ENCODE results near the gene TMUB1. TPM values are rescaled to one million over a fixed set of nuclear protein-coding genes. Genes with fewer than 3 reads are reported as not detected.
A peak's percentile ranks its signal among the peaks of the same experiment; 100 is the strongest.

Gene TMUB1
- total and polyA plus RNA-seq, 12 donors: 18.5 to 88.2 (median 26.1) TPM

- intact Hi-C loops (cut with DNase I): no loop called here
- H3K27me3 ChIP-seq: no peaks in the 10 kb centered on the region
- H3K4me3 ChIP-seq: no peak overlapping the region
- DNase-seq (no peak), ATAC-seq (peak in 2 of 8 donors; percentile 1 to 2)
- H3K27ac ChIP-seq: peak overlapping the region in 7 of 10 donors; percentile 8 to 69 (median 36)
- WGBS, 2 donors: 59 to 69% methylated on average over 33 of the region's 33 CpGs
- peak in 5 of 9 donors; percentile 12 to 31 (median 16) for TF ChIP-seq CTCF (IDR thresholded peaks at IDR 0.05)
- no peaks in the 10 kb centered on the region for H3K9me3 ChIP-seq
- peaks cover 27 to 51% (median 47%) of the 10 kb centered on the region in 9 donors for H3K4me1 ChIP-seq
- peaks cover 0 to 58% (median 28%) of the 10 kb centered on the region in 9 donors for H3K36me3 ChIP-seq
Observed at GRCh38 chr7:151076863-151077704, 6.2 kb downstream of the TMUB1 start.

- Histone ChIP-seq H3K27ac (no peak overlapping the region), H3K27me3 (no peaks in the 10 kb centered on the region), H3K9me3 (no peaks in the 10 kb centered on the region), H3K36me3 (peaks cover 0 to 69% (median 33%) of the 10 kb centered on the region in 9 donors), H3K4me1 (peaks cover 16 to 40% (median 37%) of the 10 kb centered on the region in 9 donors), H3K4me3 (no peak overlapping the region)
- WGBS, 2 donors: 80 to 82% methylated on average over 22 of the region's 22 CpGs
- DNase-seq: no peak
- intact Hi-C loops (cut with DNase I): no loop called here
- no peak for TF ChIP-seq CTCF (IDR thresholded peaks at IDR 0.05)
- no peak for ATAC-seq
Observed at GRCh38 chr7:151075978-151076426, 7.3 kb downstream of the TMUB1 start.

GRCh38 chr7:151075662-151075971 is 7.7 kb downstream of the TMUB1 start:
- Histone ChIP-seq H3K9me3 (no peaks in the 10 kb centered on the region), H3K4me1 (peaks cover 16 to 38% (median 35%) of the 10 kb centered on the region in 9 donors), H3K4me3 (no peak overlapping the region), H3K36me3 (peaks cover 0 to 73% (median 33%) of the 10 kb centered on the region in 9 donors), H3K27me3 (no peaks in the 10 kb centered on the region), H3K27ac (no peak overlapping the region)
- 87 to 88% methylated on average over 7 of the region's 7 CpGs for WGBS, 2 donors
- ATAC-seq (no peak), DNase-seq (no peak)
- intact Hi-C loops (cut with DNase I): no loop called here
- TF ChIP-seq CTCF (IDR thresholded peaks at IDR 0.05): no peak

GRCh38 chr7:151074817-151075661 is 8.3 kb downstream of the TMUB1 start:
- Histone ChIP-seq H3K27ac (no peak overlapping the region), H3K27me3 (no peaks in the 10 kb centered on the region), H3K4me3 (no peak overlapping the region), H3K4me1 (peaks cover 16 to 38% (median 35%) of the 10 kb centered on the region in 9 donors), H3K36me3 (peaks cover 0 to 79% (median 33%) of the 10 kb centered on the region in 9 donors), H3K9me3 (no peaks in the 10 kb centered on the region)
- 91 to 92% methylated on average over 26 of the region's 26 CpGs for WGBS, 2 donors
- DNase-seq (no peak), ATAC-seq (no peak)
- intact Hi-C loops (cut with DNase I): no loop called here
- no peak for TF ChIP-seq CTCF (IDR thresholded peaks at IDR 0.05)
